ENCODE results near the gene SH3PXD2B.

DNA sequence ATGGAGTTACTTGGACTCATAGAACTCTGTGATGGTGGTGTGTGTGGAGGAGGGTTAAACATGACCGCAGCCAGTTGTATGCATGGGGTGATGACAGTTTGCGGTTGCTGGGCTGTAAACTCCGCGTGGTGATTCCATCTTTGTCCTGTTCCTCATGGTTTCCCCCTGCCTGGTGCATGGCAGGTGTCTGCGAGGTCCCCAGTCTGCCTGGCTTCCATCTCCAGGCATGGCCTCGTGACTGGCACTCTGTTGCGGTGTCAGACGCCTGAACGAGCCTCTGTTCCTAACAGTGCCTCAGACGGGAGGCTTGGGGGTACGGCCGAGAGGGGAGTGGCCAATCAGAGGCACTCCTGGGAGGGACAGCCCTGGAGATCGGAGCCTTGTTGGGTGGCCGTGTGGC lies 33.9 kb upstream of the SH3PXD2B start:
- TF ChIP-seq RAD21 (IDR thresholded peaks at IDR 0.05; ENCODE audit: low read depth) (no peak), TEAD4 (IDR thresholded peaks at IDR 0.05) (no peak), TCF12 (IDR thresholded peaks at IDR 0.05; ENCODE audit: low read depth) (no peak), CREB1 (IDR thresholded peaks at IDR 0.05; ENCODE audit: low read depth) (no peak), EP300 (IDR thresholded peaks at IDR 0.05; ENCODE audit: borderline replicate concordance) (no peak)
- TF ChIP-seq, protein P1, sequence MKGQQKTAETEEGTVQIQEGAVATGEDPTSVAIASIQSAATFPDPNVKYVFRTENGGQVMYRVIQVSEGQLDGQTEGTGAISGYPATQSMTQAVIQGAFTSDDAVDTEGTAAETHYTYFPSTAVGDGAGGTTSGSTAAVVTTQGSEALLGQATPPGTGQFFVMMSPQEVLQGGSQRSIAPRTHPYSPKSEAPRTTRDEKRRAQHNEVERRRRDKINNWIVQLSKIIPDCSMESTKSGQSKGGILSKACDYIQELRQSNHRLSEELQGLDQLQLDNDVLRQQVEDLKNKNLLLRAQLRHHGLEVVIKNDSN (IDR thresholded peaks at IDR 0.05), result no peak
- TF ChIP-seq, protein P2, sequence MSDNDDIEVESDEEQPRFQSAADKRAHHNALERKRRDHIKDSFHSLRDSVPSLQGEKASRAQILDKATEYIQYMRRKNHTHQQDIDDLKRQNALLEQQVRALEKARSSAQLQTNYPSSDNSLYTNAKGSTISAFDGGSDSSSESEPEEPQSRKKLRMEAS (IDR thresholded peaks at IDR 0.05), result no peak
- TF ChIP-seq, protein P3, sequence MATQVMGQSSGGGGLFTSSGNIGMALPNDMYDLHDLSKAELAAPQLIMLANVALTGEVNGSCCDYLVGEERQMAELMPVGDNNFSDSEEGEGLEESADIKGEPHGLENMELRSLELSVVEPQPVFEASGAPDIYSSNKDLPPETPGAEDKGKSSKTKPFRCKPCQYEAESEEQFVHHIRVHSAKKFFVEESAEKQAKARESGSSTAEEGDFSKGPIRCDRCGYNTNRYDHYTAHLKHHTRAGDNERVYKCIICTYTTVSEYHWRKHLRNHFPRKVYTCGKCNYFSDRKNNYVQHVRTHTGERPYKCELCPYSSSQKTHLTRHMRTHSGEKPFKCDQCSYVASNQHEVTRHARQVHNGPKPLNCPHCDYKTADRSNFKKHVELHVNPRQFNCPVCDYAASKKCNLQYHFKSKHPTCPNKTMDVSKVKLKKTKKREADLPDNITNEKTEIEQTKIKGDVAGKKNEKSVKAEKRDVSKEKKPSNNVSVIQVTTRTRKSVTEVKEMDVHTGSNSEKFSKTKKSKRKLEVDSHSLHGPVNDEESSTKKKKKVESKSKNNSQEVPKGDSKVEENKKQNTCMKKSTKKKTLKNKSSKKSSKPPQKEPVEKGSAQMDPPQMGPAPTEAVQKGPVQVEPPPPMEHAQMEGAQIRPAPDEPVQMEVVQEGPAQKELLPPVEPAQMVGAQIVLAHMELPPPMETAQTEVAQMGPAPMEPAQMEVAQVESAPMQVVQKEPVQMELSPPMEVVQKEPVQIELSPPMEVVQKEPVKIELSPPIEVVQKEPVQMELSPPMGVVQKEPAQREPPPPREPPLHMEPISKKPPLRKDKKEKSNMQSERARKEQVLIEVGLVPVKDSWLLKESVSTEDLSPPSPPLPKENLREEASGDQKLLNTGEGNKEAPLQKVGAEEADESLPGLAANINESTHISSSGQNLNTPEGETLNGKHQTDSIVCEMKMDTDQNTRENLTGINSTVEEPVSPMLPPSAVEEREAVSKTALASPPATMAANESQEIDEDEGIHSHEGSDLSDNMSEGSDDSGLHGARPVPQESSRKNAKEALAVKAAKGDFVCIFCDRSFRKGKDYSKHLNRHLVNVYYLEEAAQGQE (IDR thresholded peaks at IDR 0.05; ENCODE audit: low read depth), result no peak
